Mesenchymal stem cell (in vitro differentiated cells and primary cell): ENCODE data around the gene FAM13C.

Experiments used
- DNase-seq: peaks from one replicate; pipeline ENCODE4 v3.0.0-alpha.2; 2013
- H2AFZ ChIP-seq: one replicate; pipeline ENCODE4 v1.6.1; 2013; ENCODE audit warnings: low read depth, mild to moderate bottlenecking, control low read depth, inconsistent platforms, low read length, moderate library complexity
- H2AK5ac ChIP-seq: 2 replicates; pipeline ENCODE4 v1.6.1; 2013; ENCODE audit warnings: low read length, moderate library complexity, mild to moderate bottlenecking, inconsistent platforms; ENCODE audit not compliant: severe bottlenecking
- H2BK120ac ChIP-seq: one replicate; pipeline ENCODE4 v1.6.1; 2013; ENCODE audit warnings: low read depth, mild to moderate bottlenecking, inconsistent platforms, low read length, moderate library complexity
- H2BK12ac ChIP-seq, 2 experiments: one replicate each; pipeline ENCODE4 v1.6.1; 2013; ENCODE audit warnings: inconsistent platforms in 2 of 2, low read length in 2 of 2, mild to moderate bottlenecking in 2 of 2, moderate library complexity in 2 of 2, control low read depth in 1 of 2
- H2BK15ac ChIP-seq: one replicate; pipeline ENCODE4 v1.6.1; 2013; ENCODE audit warnings: mild to moderate bottlenecking, low read depth, inconsistent platforms; ENCODE audit not compliant: poor library complexity, severe bottlenecking
- H2BK5ac ChIP-seq: 2 replicates; pipeline ENCODE4 v1.6.1; 2013; ENCODE audit warnings: low read depth, mild to moderate bottlenecking, low read length, control low read depth, inconsistent platforms; ENCODE audit not compliant: poor library complexity, severe bottlenecking
- H3K14ac ChIP-seq, 2 experiments: one replicate each; pipeline ENCODE4 v1.6.1; 2013; ENCODE audit warnings: inconsistent platforms in 2 of 2, low read length in 2 of 2, control low read depth in 1 of 2, mild to moderate bottlenecking in 1 of 2, moderate library complexity in 1 of 2
- H3K18ac ChIP-seq, 2 experiments: one replicate each; pipeline ENCODE4 v1.6.1; 2013; ENCODE audit warnings: inconsistent platforms in 2 of 2, low read length in 2 of 2, control low read depth in 1 of 2, low read depth in 1 of 2, mild to moderate bottlenecking in 1 of 2
- H3K23ac ChIP-seq, 2 experiments: one replicate each; pipeline ENCODE4 v1.6.1; 2013; ENCODE audit warnings: inconsistent platforms in 2 of 2, low read length in 2 of 2, mild to moderate bottlenecking in 2 of 2, moderate library complexity in 2 of 2, control low read depth in 1 of 2
- H3K27ac ChIP-seq: 2 replicates; pipeline ENCODE4 v1.5.1; 2013; ENCODE audit warnings: mild to moderate bottlenecking, moderate library complexity, low read length, control low read depth, inconsistent platforms; ENCODE audit not compliant: poor library complexity, severe bottlenecking
- H3K27me3 ChIP-seq, 2 experiments: 2 replicates each; pipeline versions ENCODE4 v1.6.1 to v1.7.0; 2013; ENCODE audit warnings: low read length in 2 of 2, mild to moderate bottlenecking in 2 of 2, moderate library complexity in 2 of 2, control low read depth in 1 of 2, inconsistent platforms in 1 of 2; ENCODE audit not compliant: control insufficient read depth in 1 of 2, insufficient read depth in 1 of 2
- H3K36me3 ChIP-seq, 2 experiments: 2 replicates each; pipeline versions ENCODE4 v1.6.1 to v1.7.0; 2013; ENCODE audit warnings: low read length in 2 of 2, control low read depth in 1 of 2, inconsistent platforms in 1 of 2, low read depth in 1 of 2, mild to moderate bottlenecking in 1 of 2; ENCODE audit not compliant: insufficient read depth in 2 of 2, control insufficient read depth in 1 of 2
- H3K4ac ChIP-seq, 2 experiments: one replicate each; pipeline ENCODE4 v1.6.1; 2013; ENCODE audit warnings: inconsistent platforms in 2 of 2, low read length in 2 of 2, mild to moderate bottlenecking in 2 of 2, moderate library complexity in 2 of 2, control low read depth in 1 of 2, low read depth in 1 of 2
- H3K4me1 ChIP-seq: 2 replicates; pipeline ENCODE4 v1.6.1; 2013; ENCODE audit warnings: low read depth, low read length, control low read depth; ENCODE audit not compliant: control insufficient read depth, insufficient read depth
- H3K4me2 ChIP-seq: 2 replicates; pipeline ENCODE4 v1.6.1; 2013; ENCODE audit warnings: low read length, mild to moderate bottlenecking, inconsistent platforms; ENCODE audit not compliant: poor library complexity, severe bottlenecking
- H3K4me3 ChIP-seq, 2 experiments: 2 replicates each; pipeline versions ENCODE4 v1.5.1 to v1.7.0; 2013; ENCODE audit warnings: low read length in 2 of 2, mild to moderate bottlenecking in 2 of 2, control low read depth in 1 of 2, low read depth in 1 of 2; ENCODE audit not compliant: insufficient read depth in 1 of 2
- H3K79me1 ChIP-seq: replicated peaks from 2 replicates; pipeline ENCODE4 v1.6.1; 2013; ENCODE audit warnings: mild to moderate bottlenecking, control low read depth, low read length, inconsistent platforms; ENCODE audit not compliant: poor library complexity, severe bottlenecking
- H3K9ac ChIP-seq: 2 replicates; pipeline ENCODE4 v1.7.0; 2013; ENCODE audit warnings: mild to moderate bottlenecking, low read length, moderate library complexity
- H3K9me3 ChIP-seq: 2 replicates; pipeline ENCODE4 v1.7.0; 2013; ENCODE audit warnings: mild to moderate bottlenecking, low read length; ENCODE audit not compliant: control insufficient read depth
- H4K8ac ChIP-seq: one replicate; pipeline ENCODE4 v1.6.1; 2013; ENCODE audit warnings: inconsistent platforms, mild to moderate bottlenecking, low read length, moderate library complexity
- H4K91ac ChIP-seq: one replicate; pipeline ENCODE4 v1.6.1; 2013; ENCODE audit warnings: mild to moderate bottlenecking, low read length, inconsistent platforms
- WGBS: methylation state at CpG from one replicate; pipeline ENCODE4 v1.1.7; 2013; ENCODE audit warnings: mixed read lengths; 5-methylcytosine and 5-hydroxymethylcytosine counted together

FAM13C gene

DNA sequence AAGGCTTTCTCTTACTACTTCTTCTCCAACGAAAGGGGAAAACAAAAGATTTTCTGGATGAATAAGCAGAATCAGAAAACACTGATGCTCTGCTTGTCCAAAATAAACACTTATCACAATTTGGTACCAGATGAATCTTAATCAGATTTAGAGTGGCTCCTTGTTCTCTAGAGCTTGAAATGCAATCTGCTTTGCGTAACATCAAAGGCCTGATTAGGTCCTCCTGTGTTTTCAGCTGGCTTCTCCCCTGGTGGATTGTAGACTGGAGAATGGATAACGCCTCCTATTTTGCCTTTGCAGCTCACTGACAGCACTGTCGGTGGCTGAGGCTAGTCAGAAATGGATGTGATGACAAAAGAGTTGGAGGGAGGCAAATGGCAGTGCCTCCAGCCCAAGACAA lies 91.2 kb downstream of the FAM13C start:
- no peaks in the 10 kb centered on the region for H3K36me3 ChIP-seq
- no peak overlapping the region for H3K18ac ChIP-seq
- no peak overlapping the region for H3K4me3 ChIP-seq
- no peak overlapping the region for H3K4me2 ChIP-seq
- no peak overlapping the region for H4K8ac ChIP-seq
- H3K4me1 ChIP-seq, result no peaks in the 10 kb centered on the region
- no peak overlapping the region for H3K27ac ChIP-seq
- H2BK5ac ChIP-seq, result no peak overlapping the region
- no peak overlapping the region for H3K4ac ChIP-seq
- no peaks in the 10 kb centered on the region for H3K79me1 ChIP-seq
- no peak for DNase-seq
- no peak overlapping the region for H2AK5ac ChIP-seq
- no peaks in the 10 kb centered on the region for H3K9me3 ChIP-seq
- no peak overlapping the region for H4K91ac ChIP-seq
- no peak overlapping the region for H2BK12ac ChIP-seq
- H3K14ac ChIP-seq, result no peak overlapping the region
- H3K27me3 ChIP-seq, result peaks cover 0 to 3% of the 10 kb centered on the region in 2 experiments
- H2AFZ ChIP-seq, result no peak overlapping the region
- H2BK15ac ChIP-seq, result no peak overlapping the region
- H3K9ac ChIP-seq, result no peak overlapping the region
- no peak overlapping the region for H3K23ac ChIP-seq
- 80% methylated on average over 3 of the region's 4 CpGs for WGBS
- H2BK120ac ChIP-seq, result no peak overlapping the region

DNA sequence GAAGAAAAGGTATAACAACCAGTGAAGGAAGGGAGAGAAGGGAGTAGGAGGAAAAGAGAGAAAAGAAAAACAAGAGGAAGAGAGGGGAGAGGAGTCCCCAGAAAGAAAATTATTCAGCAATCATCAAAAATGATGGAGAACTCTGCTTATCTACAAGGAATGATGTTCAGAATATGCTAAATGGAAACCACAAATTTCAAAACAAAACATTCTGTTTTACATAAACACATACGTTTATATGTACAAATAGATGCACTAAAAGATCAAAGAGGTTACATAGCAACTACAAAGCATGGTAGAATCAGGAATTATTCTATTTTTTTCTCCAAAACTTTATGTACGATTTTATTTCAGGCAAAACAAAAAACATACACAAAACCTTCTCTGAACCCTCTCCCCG lies 91.9 kb downstream of the FAM13C start:
- Histone ChIP-seq H2BK120ac (no peak overlapping the region), H3K4ac (no peak overlapping the region)

DNA sequence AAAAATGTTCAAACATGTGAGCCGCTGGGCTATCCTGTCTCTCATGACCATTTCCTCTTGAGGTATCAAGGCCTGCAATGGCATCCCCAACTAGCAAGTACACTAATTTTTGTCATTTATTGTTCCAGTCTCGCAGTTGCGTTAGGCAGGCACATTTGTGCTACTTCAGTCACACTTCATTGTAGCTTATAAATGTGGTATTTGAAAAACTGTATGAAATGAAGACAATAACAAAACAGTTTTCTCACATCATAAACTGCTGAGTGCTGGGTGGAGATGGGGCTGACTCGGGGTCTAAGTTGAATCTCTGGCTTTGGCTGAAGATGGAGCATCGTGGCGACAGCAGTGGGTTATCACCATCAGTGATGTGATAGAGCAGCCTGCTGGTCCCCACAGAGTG lies 92.7 kb downstream of the FAM13C start:
- Histone ChIP-seq H3K14ac (no peak overlapping the region), H3K4me1 (no peaks in the 10 kb centered on the region), H3K27me3 (peaks cover 0 to 3% of the 10 kb centered on the region in 2 experiments), H3K18ac (no peak overlapping the region), H2BK12ac (no peak overlapping the region), H3K27ac (no peak overlapping the region), H2AFZ (no peak overlapping the region), H3K79me1 (no peaks in the 10 kb centered on the region), H2BK15ac (no peak overlapping the region), H3K36me3 (no peaks in the 10 kb centered on the region), H3K9ac (no peak overlapping the region), H4K91ac (no peak overlapping the region), H2BK120ac (no peak overlapping the region), H3K4ac (no peak overlapping the region), H2BK5ac (no peak overlapping the region), H3K4me3 (no peak overlapping the region), H3K4me2 (no peak overlapping the region), H2AK5ac (no peak overlapping the region), H3K23ac (no peak overlapping the region), H3K9me3 (no peaks in the 10 kb centered on the region), H4K8ac (no peak overlapping the region)
- 88% methylated on average over 6 of the region's 6 CpGs for WGBS
- no peak for DNase-seq

More for the DNA sequence above, 91.9 kb downstream of the FAM13C start:
- 54% methylated on average over 3 of the region's 3 CpGs for WGBS
- Histone ChIP-seq H4K91ac (no peak overlapping the region), H2BK15ac (no peak overlapping the region), H3K27ac (no peak overlapping the region), H3K14ac (no peak overlapping the region), H2AK5ac (no peak overlapping the region), H3K4me1 (no peaks in the 10 kb centered on the region), H2BK12ac (no peak overlapping the region), H3K23ac (no peak overlapping the region), H3K4me3 (no peak overlapping the region), H2AFZ (no peak overlapping the region), H4K8ac (no peak overlapping the region), H3K36me3 (no peaks in the 10 kb centered on the region), H2BK5ac (no peak overlapping the region), H3K18ac (no peak overlapping the region), H3K9ac (no peak overlapping the region), H3K27me3 (peaks cover 0 to 3% of the 10 kb centered on the region in 2 experiments), H3K4me2 (no peak overlapping the region), H3K9me3 (no peaks in the 10 kb centered on the region), H3K79me1 (no peaks in the 10 kb centered on the region)
- DNase-seq, result peak; percentile 6

DNA sequence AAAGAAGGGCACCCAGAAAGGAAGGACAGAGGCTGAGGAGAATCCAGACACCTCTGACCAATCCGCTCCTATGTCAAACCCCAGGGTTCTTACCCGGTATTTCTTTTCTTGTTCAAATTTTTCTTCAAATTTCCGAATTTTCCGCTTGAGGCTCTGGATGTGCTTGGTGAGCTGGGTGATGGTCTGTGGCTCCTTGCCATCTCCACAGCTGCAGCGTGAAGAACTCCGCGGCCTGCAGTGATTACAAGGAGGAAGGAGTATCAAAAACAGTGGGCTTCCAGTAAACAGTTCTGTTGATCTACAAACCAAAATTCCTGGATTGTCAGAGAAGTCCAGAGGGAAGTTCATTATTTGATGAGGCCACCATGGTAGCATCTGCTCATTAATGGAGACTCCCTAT lies 93.9 kb downstream of the FAM13C start:
- Histone ChIP-seq H3K9ac (no peak overlapping the region), H4K8ac (no peak overlapping the region), H3K27ac (no peak overlapping the region), H3K36me3 (no peaks in the 10 kb centered on the region), H3K9me3 (no peaks in the 10 kb centered on the region), H3K27me3 (peaks cover 0 to 9% of the 10 kb centered on the region in 2 experiments), H3K23ac (no peak overlapping the region), H3K4ac (no peak overlapping the region), H4K91ac (no peak overlapping the region), H3K18ac (no peak overlapping the region), H3K79me1 (no peaks in the 10 kb centered on the region), H2BK15ac (no peak overlapping the region), H3K14ac (no peak overlapping the region), H2AK5ac (no peak overlapping the region), H3K4me1 (no peaks in the 10 kb centered on the region), H2AFZ (no peak overlapping the region), H2BK5ac (no peak overlapping the region), H2BK120ac (no peak overlapping the region), H3K4me2 (no peak overlapping the region), H3K4me3 (no peak overlapping the region), H2BK12ac (no peak overlapping the region)
- 93% methylated on average over 6 of the region's 7 CpGs for WGBS
- no peak for DNase-seq
